Keratinocyte (primary cell): Measurements from ENCODE around the gene RASA1. TPM values are rescaled to one million over a fixed set of nuclear protein-coding genes. Genes with fewer than 3 reads are reported as not detected.

Source experiments
- DNase-seq: peaks from one replicate; pipeline ENCODE4 v3.0.0-alpha.2; 2011; ENCODE audit warnings: low read depth, missing footprints, low spot score
- FAIRE-seq: peaks from 2 replicates; lab custom pipeline; 2011; peaks lifted over from hg19 to GRCh38; lab: Jason Lieb, UNC
- H2AFZ ChIP-seq: 2 replicates; pipeline ENCODE4 v1.6.0; 2012; ENCODE audit warnings: low read length, control low read depth, inconsistent platforms; ENCODE audit not compliant: control insufficient read depth
- H3K27ac ChIP-seq: 2 replicates; pipeline ENCODE4 v1.5.1; 2011; ENCODE audit warnings: low read length; ENCODE audit not compliant: control insufficient read depth, insufficient read depth
- H3K27me3 ChIP-seq: 3 replicates; pipeline ENCODE4 v1.6.0; 2011; ENCODE audit warnings: low read length; ENCODE audit not compliant: control insufficient read depth, insufficient read depth; ENCODE audit errors: extremely low read depth
- H3K36me3 ChIP-seq, 2 experiments: 2 replicates in 1 of 2; 3 replicates in 1 of 2; pipeline ENCODE4 v1.5.1; 2011; ENCODE audit warnings: low read length in 2 of 2, mild to moderate bottlenecking in 1 of 2; ENCODE audit not compliant: control insufficient read depth in 2 of 2, insufficient read depth in 2 of 2; ENCODE audit errors: extremely low read depth in 1 of 2
- H3K4me1 ChIP-seq: 3 replicates; pipeline ENCODE4 v1.5.1; 2011; ENCODE audit warnings: low read length; ENCODE audit not compliant: control insufficient read depth, insufficient read depth; ENCODE audit errors: extremely low read depth
- H3K4me2 ChIP-seq: 3 replicates; pipeline ENCODE4 v1.6.0; 2011; ENCODE audit warnings: low read depth, low read length; ENCODE audit not compliant: control insufficient read depth, insufficient read depth; ENCODE audit errors: extremely low read depth
- H3K4me3 ChIP-seq, 3 experiments: fragments of 200-600 bp in 1 of 3; sonication (generic) in 1 of 3; 2 replicates in 2 of 3; 3 replicates in 1 of 3; pipeline ENCODE4 v1.5.1; 2011 to 2016; ENCODE audit warnings: low read length in 3 of 3, mild to moderate bottlenecking in 3 of 3, control low read depth in 2 of 3, inconsistent platforms in 1 of 3, low read depth in 1 of 3, mixed read lengths in 1 of 3, mixed run types in 1 of 3, moderate library complexity in 1 of 3; ENCODE audit not compliant: control insufficient read depth in 2 of 3, insufficient read depth in 2 of 3; ENCODE audit errors: extremely low read depth in 1 of 3
- H3K79me2 ChIP-seq: 2 replicates; pipeline ENCODE4 v1.6.0; 2012; ENCODE audit warnings: low read length; ENCODE audit not compliant: control insufficient read depth, insufficient read depth
- H3K9ac ChIP-seq: 3 replicates; pipeline ENCODE4 v1.6.0; 2011; ENCODE audit warnings: low read length; ENCODE audit not compliant: control insufficient read depth, insufficient read depth; ENCODE audit errors: extremely low read depth
- H3K9me1 ChIP-seq: 3 replicates; pipeline ENCODE4 v1.6.0; 2011; ENCODE audit warnings: low read length; ENCODE audit not compliant: control insufficient read depth, insufficient read depth; ENCODE audit errors: extremely low read depth
- H3K9me3 ChIP-seq: 2 replicates; pipeline ENCODE4 v1.5.1; 2012; ENCODE audit warnings: low read depth, low read length; ENCODE audit not compliant: control insufficient read depth
- H4K20me1 ChIP-seq: 3 replicates; pipeline ENCODE4 v1.6.0; 2011; ENCODE audit warnings: low read length; ENCODE audit not compliant: control insufficient read depth, insufficient read depth; ENCODE audit errors: extremely low read depth
- CTCF ChIP-seq, 3 experiments: IDR thresholded peaks in 1 of 3; conservative IDR thresholded peaks in 1 of 3; optimal IDR thresholded peaks in 1 of 3; 2 replicates in 2 of 3; 3 replicates in 1 of 3; pipeline versions ENCODE3 to v1.5.1; 2011; ENCODE audit warnings: low read length in 3 of 3, mild to moderate bottlenecking in 3 of 3, moderate library complexity in 2 of 3, control low read depth in 1 of 3, inconsistent platforms in 1 of 3; ENCODE audit not compliant: insufficient read depth in 2 of 3; ENCODE audit errors: extremely low read depth in 1 of 3
- EZH2 ChIP-seq: IDR thresholded peaks from one replicate; pipeline ENCODE4 v1.6.1; 2012; ENCODE audit warnings: inconsistent platforms, mild to moderate bottlenecking, low read length, moderate library complexity
- dilution Hi-C: fragments of 300-500 bp; cut with MboI; formaldehyde crosslinking; loops from one replicate; pipeline ENCODE4 v1.7.0; 2020; ENCODE audit warnings: low sequenced_read_pairs; ENCODE audit not compliant: extremely low pct_ligation_motif_present
- polyA plus RNA-seq, 5 experiments: library from polyadenylated mRNA; depleted of rRNA in 3 of 5; stranded (reverse) in 3 of 5; stranded (forward) in 1 of 5; unstranded in 1 of 5; fragments of >200 nt; gene quantifications; 1 replicate in 1 of 5; 2 replicates in 3 of 5; 3 replicates in 1 of 5; pipeline versions ENCODE4 v1.2.1 to v1.2.3, GENCODE V29; 2011 to 2012; ENCODE audit warnings: missing spikeins in 2 of 5, low read depth in 1 of 5, low replicate concordance in 1 of 5

The RASA1 gene
- polyA plus RNA-seq, 1 donor (not counting 4 experiments of a cell fraction or from before 2014, with no cell fraction given), result 57.9 TPM

GRCh38 chr5:87423755-87424154 lies 156.1 kb downstream of the RASA1 start:
- Histone ChIP-seq H3K4me2 (no peak overlapping the region), H3K9ac (no peak overlapping the region), H3K36me3 (no peaks in the 10 kb centered on the region), H3K27me3 (no peaks in the 10 kb centered on the region), H2AFZ (no peak overlapping the region), H3K4me3 (no peak overlapping the region), H3K9me1 (no peaks in the 10 kb centered on the region), H3K9me3 (no peaks in the 10 kb centered on the region), H4K20me1 (no peaks in the 10 kb centered on the region), H3K79me2 (no peaks in the 10 kb centered on the region), H3K4me1 (peaks cover 10% of the 10 kb centered on the region), H3K27ac (no peak overlapping the region)
- DNase-seq, result no peak
- TF ChIP-seq CTCF (optimal IDR thresholded peaks at IDR 0.05 in 1 of 3, IDR thresholded peaks at IDR 0.05 in 1 of 3, conservative IDR thresholded peaks at IDR 0.05 in 1 of 3; ENCODE audit: extremely low read depth in 1 of 3, insufficient read depth in 2 of 3, low read length in 3 of 3) (no peak), EZH2 (no peak)
- FAIRE-seq, result no peak
- dilution Hi-C loops, result no loop called here

GRCh38 chr5:87430863-87431457 lies 163.3 kb downstream of the RASA1 start:
- Histone ChIP-seq H3K4me1 (peaks cover 8% of the 10 kb centered on the region), H3K9me1 (no peaks in the 10 kb centered on the region), H3K4me2 (no peak overlapping the region), H2AFZ (no peak overlapping the region), H3K36me3 (no peaks in the 10 kb centered on the region), H3K9ac (no peak overlapping the region), H3K27me3 (no peaks in the 10 kb centered on the region), H4K20me1 (no peaks in the 10 kb centered on the region), H3K79me2 (no peaks in the 10 kb centered on the region), H3K9me3 (no peaks in the 10 kb centered on the region), H3K27ac (no peak overlapping the region), H3K4me3 (peak overlapping the region in 1 of 3 experiments; percentile 3)
- FAIRE-seq (no peak), DNase-seq (no peak)
- dilution Hi-C loops, result no loop called here
- TF ChIP-seq CTCF (optimal IDR thresholded peaks at IDR 0.05 in 1 of 3, IDR thresholded peaks at IDR 0.05 in 1 of 3, conservative IDR thresholded peaks at IDR 0.05 in 1 of 3; ENCODE audit: extremely low read depth in 1 of 3, insufficient read depth in 2 of 3, low read length in 3 of 3), result no peak
- no peak for TF ChIP-seq EZH2
